ENCODE data around the gene CYP2U1.
A peak's percentile ranks its signal among the peaks of the same experiment; 100 is the strongest.

CYP2U1 gene

DNA sequence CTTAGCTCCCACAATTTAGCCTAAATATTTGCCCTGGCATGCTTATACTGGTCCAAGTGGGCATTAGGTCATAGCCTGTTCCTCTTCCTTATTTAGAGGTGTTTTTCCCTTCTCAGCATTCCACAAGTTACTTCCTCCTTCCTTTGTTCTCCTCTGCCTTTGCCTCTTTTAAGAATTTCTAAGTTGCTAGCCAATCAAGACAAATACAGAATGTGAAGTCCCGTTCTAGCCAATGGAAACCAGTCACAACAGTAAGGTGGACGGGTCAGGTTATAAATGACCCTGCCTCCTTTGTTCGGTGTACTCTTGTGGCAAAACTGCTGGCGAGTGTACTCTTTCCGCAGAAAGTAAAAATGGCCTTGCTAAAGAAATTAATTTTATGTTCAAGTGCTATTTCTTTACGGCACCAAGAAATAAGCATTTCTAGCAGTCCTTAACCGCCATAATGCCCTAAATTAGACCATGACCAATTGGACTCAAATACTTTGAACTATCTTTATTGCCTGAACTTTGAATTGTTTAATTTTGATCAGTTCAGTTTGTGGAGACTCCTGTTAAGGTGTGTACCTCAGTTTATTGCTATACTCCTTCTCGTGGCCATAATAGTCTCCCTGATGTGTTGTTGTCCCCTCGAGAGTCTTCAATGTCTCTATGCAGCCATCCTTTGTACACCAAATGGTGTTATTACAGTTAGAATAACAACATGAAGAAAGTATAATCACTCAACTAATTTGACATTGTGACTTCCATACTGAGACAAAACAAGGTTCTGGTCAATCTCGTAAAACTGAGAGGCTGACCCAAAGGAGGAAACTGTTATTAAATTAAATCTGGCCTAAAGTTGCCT lies 56.8 kb downstream of the CYP2U1 start:
- DNase-seq (ENCODE audit: low read depth): no peak

DNA sequence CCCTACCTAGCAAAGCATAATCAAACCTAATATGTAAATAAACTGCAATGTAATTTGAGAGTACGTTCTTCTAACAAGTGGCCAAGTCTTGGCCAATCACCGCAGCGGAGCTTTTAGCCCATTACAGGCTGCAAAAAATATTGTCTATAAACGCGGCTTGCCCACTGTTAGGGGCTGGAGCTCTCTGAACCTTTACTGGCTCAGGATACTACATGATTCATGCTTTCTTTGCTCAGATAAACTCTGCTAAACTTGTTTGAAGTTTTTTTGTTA lies 57.4 kb downstream of the CYP2U1 start:
- no peak for DNase-seq (ENCODE audit: low read depth)

GRCh38 chr4:107989162-107989536 lies 57.8 kb downstream of the CYP2U1 start:
- no peak for DNase-seq (ENCODE audit: low read depth)

GRCh38 chr4:107989537-107990386 lies 58.4 kb downstream of the CYP2U1 start, which contains the start of gene HADH:
HADH (plus strand) TSS chr4:107989889; CDS start chr4:107989933, 44 bp downstream.
- DNase-seq (ENCODE audit: low read depth): peak; percentile 87

DNA sequence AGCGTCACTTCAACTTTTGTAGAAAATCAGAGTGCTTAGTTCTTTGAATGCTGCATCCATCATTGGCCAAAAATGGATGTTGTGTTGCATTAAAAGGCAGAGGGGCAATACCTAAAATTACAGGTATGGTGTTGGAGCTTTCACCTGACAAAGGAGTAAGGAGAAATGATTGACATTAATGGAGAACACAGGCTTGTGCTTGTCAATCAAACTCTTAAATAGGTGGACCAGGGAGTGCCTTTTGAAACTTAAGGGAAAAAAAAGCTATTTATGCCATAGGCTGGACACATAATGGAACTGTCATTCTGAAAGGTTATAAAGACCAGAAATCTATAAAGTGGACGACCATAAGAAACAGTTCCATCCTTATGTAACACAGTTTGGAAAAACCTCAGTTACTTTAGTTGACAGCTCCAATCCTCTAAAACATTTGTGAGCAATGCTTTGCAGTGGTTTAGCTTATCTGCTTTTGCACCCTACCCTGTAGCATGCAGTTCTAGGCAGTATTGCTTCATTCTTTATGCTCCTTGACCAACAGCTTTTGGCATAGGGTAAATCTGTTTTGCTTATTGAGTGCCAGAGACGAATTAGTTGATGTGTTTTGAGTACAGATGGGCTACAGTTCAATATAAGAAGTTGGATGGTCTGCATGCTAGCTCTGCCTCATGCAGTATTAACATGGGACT lies 60.7 kb downstream of the CYP2U1 start:
- no peak for DNase-seq (ENCODE audit: low read depth)

DNA sequence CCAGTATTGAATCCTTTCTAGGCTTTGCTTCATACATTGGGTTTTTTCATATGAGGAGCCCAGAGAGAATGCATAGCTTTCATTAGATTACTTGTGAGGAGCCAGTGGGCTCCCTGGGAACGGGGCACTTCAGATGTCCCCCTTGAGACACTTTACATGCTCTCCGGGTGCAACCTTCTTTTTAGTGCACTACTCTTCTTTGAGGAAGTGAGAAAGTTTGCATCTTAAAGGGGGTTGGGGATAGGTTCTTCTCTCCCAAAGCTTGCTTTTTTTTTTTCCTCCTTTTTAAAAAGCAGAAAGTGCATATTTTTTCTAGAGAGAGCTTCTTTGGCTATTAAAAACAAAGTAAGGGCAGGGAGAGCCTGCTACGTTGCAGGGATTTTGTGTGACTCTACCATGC lies 62.6 kb downstream of the CYP2U1 start:
- no peak for DNase-seq (ENCODE audit: low read depth)

GRCh38 chr4:107994894-107995293 lies 63.5 kb downstream of the CYP2U1 start:
- DNase-seq (ENCODE audit: low read depth): no peak

- DNase-seq (ENCODE audit: low read depth): no peak
These were observed 65.8 kb downstream of the CYP2U1 start for GRCh38 chr4:107996949-107997788.

- DNase-seq (ENCODE audit: low read depth): no peak
These were observed 66.4 kb downstream of the CYP2U1 start for GRCh38 chr4:107997794-107998193.

GRCh38 chr4:107999932-108000539 lies 68.7 kb downstream of the CYP2U1 start:
- no peak for DNase-seq (ENCODE audit: low read depth)

- no peak for DNase-seq (ENCODE audit: low read depth)
These were observed 70.3 kb downstream of the CYP2U1 start for GRCh38 chr4:108001540-108002135.

Data from stimulated activated CD8-positive, alpha-beta memory T cell treated with anti-CD3 and anti-CD28 coated beads, Interleukin-12 subunit alpha, Interleukin-12 subunit beta, amount 100 ng/mL, for 1 hour (primary cell).